GM18508 (cell line): ENCODE measurements around the gene PSMD3.
A peak's percentile ranks its signal among the peaks of the same experiment; 100 is the strongest.
"Not testable (repeated sequence)": the region's sequence is repeated elsewhere in the genome, so short reads cannot be mapped to it uniquely, and the experiment has no call there.

ENCODE experiments used
- ATAC-seq: cut with Tn5 transposase; IDR thresholded peaks from one replicate; pipeline ENCODE4 v1.9.1; 2021; ENCODE audit warnings: moderate number of reproducible peaks; ENCODE audit not compliant: insufficient read depth, unreplicated experiment

The PSMD3 gene

GRCh38 chr17:39980351-39981206 is at the start of gene PSMD3:
PSMD3 (plus strand) TSS chr17:39980807; CDS start chr17:39980971, 164 bp downstream.
- ATAC-seq = peak; percentile 87

- ATAC-seq = no peak
These were observed 46.7 kb upstream of the PSMD3 start for GRCh38 chr17:39933912-39934311.

- ATAC-seq = no peak
These were observed 46.3 kb upstream of the PSMD3 start for GRCh38 chr17:39934324-39934723.

- no peak for ATAC-seq
These were observed 44.7 kb upstream of the PSMD3 start for GRCh38 chr17:39935909-39936308.

GRCh38 chr17:39937447-39937846 is 43.2 kb upstream of the PSMD3 start:
- ATAC-seq = no peak

GRCh38 chr17:39938140-39938869 is 42.3 kb upstream of the PSMD3 start:
- no peak for ATAC-seq

GRCh38 chr17:39939106-39939505 is 41.5 kb upstream of the PSMD3 start:
- no peak for ATAC-seq

- peak; percentile 48 for ATAC-seq
These were observed 40.8 kb upstream of the PSMD3 start for GRCh38 chr17:39939588-39940419.

- no peak for ATAC-seq
These were observed 36.8 kb upstream of the PSMD3 start for GRCh38 chr17:39943702-39944392.

- ATAC-seq = no peak
These were observed 36.3 kb upstream of the PSMD3 start for GRCh38 chr17:39944393-39944711.

- no peak for ATAC-seq
These were observed 33.9 kb upstream of the PSMD3 start for GRCh38 chr17:39946551-39947330.

- not testable (repeated sequence) for ATAC-seq
These were observed 32.1 kb upstream of the PSMD3 start for GRCh38 chr17:39948489-39948828.

- ATAC-seq = no peak
These were observed 31.6 kb upstream of the PSMD3 start for GRCh38 chr17:39949028-39949427.

- no peak for ATAC-seq
These were observed 29.7 kb upstream of the PSMD3 start for GRCh38 chr17:39950871-39951348.

GRCh38 chr17:39951924-39952679 is 28.5 kb upstream of the PSMD3 start:
- ATAC-seq = no peak

GRCh38 chr17:39952680-39953470 is 27.7 kb upstream of the PSMD3 start:
- no peak for ATAC-seq

- no peak for ATAC-seq
These were observed 27.1 kb upstream of the PSMD3 start for GRCh38 chr17:39953471-39953888.

GRCh38 chr17:39954876-39955275 is 25.7 kb upstream of the PSMD3 start:
- no peak for ATAC-seq
